Ascending aorta (tissue), 2 donors: ENCODE measurements around the gene PSMD14. TPM values are rescaled to one million over a fixed set of nuclear protein-coding genes. Genes with fewer than 3 reads are reported as not detected.

Experiments used
- DNase-seq, 2 donors: peaks; one replicate each; pipeline ENCODE4 v3.0.0-alpha.2; 2019; ENCODE audit warnings: low spot score in 2 of 2
- H3K27ac ChIP-seq, 2 donors: fragments of 200-600 bp; sonication (generic); one replicate each; pipeline ENCODE4 v1.5.1; 2016 to 2017; ENCODE audit warnings: mild to moderate bottlenecking in 1 of 2
- H3K27me3 ChIP-seq: fragments of 200-600 bp; sonication (generic); one replicate; pipeline ENCODE4 v1.5.1; 2017
- H3K36me3 ChIP-seq, 2 donors: fragments of 200-600 bp; sonication (generic); one replicate each; pipeline ENCODE4 v1.5.1; 2016
- H3K4me1 ChIP-seq, 2 donors: fragments of 200-600 bp; sonication (generic); one replicate each; pipeline ENCODE4 v1.5.1; 2016 to 2017; ENCODE audit warnings: mild to moderate bottlenecking in 1 of 2
- H3K4me3 ChIP-seq, 2 donors: fragments of 200-600 bp; sonication (generic); one replicate each; pipeline ENCODE4 v1.5.1; 2016 to 2017; ENCODE audit warnings: mild to moderate bottlenecking in 1 of 2
- H3K9me3 ChIP-seq, 2 donors: fragments of 200-600 bp; sonication (generic); one replicate each; pipeline ENCODE4 v1.5.1; 2016
- intact Hi-C: fragments of 100-400 bp; cut with DNase I; formaldehyde crosslinking; loops from one replicate; pipeline ENCODE4 v1.15.1; 2023
- total RNA-seq: library from RNA; depleted of rRNA; stranded (reverse); fragments of >200 nt; gene quantifications from one replicate; pipeline ENCODE4 v1.1.0, GENCODE V29; 2016
- TF ChIP-seq, protein P1 (sequence below), 3 experiments: fragments of 200-600 bp in 2 of 3; fragments of 450-650 bp in 1 of 3; sonication (generic) in 2 of 3; IDR thresholded peaks; one replicate each; pipeline ENCODE4 v1.5.1; 2016 to 2019; ENCODE audit warnings: antibody characterized with exemption in 3 of 3, mild to moderate bottlenecking in 1 of 3, moderate library complexity in 1 of 3

PSMD14 gene
- total RNA-seq, 1 donor from 2014 or later, result 238 TPM

DNA sequence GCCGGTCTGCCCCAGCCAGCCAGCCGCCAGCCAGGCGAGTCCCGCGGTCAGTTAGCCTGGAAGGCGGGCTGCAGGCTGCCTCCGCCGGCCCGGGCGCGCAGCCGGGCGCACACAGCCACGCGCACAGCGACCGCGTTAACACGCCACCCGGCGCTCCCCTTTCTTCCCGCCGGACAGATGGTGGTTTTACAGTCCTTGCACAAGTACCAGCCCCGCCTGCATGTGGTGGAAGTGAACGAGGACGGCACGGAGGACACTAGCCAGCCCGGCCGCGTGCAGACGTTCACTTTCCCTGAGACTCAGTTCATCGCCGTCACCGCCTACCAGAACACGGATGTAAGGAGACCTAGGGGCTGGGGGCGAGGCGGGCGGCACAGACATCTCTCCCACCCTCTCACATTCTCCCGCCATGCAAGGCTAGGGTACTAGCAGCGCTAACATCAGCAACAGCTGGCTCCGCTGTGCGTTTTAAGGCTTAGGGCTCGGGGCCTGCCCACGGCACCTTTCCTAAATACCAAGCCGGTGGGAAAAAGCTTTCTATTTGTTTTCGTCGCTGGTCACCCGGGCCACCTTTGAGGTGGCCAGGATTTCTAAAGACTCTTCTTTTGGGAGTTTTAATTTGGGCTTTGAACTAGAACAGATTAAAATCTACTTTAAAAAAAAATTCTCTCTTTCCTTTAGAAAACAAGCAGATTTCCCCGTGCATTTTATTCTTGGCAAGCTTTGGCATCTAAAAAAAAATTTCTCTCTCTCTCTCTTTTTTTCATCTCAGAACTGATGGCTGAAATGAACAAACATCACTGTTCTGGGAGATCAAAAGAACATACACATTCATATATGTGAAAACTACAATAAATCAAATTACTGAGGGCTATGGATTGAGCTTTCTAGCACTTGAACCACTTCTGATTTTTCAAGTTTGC is 110.8 kb downstream of the PSMD14 start:
- Histone ChIP-seq H3K27ac (no peak overlapping the region), H3K4me1 (peaks cover 3 to 31% of the 10 kb centered on the region in 2 donors), H3K36me3 (no peaks in the 10 kb centered on the region), H3K27me3 (peaks cover 49% of the 10 kb centered on the region), H3K9me3 (no peaks in the 10 kb centered on the region), H3K4me3 (peak overlapping the region; percentile 3 to 37)
- intact Hi-C loops, result no loop called here
- TF ChIP-seq, protein P1, sequence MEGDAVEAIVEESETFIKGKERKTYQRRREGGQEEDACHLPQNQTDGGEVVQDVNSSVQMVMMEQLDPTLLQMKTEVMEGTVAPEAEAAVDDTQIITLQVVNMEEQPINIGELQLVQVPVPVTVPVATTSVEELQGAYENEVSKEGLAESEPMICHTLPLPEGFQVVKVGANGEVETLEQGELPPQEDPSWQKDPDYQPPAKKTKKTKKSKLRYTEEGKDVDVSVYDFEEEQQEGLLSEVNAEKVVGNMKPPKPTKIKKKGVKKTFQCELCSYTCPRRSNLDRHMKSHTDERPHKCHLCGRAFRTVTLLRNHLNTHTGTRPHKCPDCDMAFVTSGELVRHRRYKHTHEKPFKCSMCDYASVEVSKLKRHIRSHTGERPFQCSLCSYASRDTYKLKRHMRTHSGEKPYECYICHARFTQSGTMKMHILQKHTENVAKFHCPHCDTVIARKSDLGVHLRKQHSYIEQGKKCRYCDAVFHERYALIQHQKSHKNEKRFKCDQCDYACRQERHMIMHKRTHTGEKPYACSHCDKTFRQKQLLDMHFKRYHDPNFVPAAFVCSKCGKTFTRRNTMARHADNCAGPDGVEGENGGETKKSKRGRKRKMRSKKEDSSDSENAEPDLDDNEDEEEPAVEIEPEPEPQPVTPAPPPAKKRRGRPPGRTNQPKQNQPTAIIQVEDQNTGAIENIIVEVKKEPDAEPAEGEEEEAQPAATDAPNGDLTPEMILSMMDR (IDR thresholded peaks at IDR 0.05), result no peak
- DNase-seq, result no peak

DNA sequence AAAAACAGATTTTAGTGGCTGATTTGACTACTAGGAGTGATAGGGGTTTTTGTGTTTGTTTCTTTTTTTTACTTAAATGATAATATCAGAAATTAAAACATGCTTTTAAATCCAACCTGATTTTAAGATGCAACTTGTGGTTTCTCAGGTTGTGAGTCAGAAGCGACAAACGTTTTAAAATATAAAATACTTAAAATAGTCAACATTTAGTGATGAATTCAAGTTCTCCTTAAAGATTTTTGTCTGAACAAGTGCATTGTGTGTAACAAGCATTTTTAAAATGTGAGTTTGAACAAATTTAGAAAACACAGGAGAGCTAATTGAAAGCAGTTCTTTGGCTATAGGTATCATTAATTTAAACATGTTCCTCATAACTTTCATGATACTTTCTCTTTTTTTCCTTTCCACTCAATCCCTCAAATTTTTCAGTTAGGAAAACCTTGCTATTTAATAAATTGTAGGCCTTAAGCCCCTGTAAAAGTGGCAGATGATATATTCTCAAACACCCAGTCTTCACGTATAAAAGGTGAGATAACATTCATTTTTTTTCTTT is 111.5 kb downstream of the PSMD14 start:
- H3K27ac ChIP-seq, result no peak overlapping the region
- H3K4me1 ChIP-seq, result peaks cover 3 to 31% of the 10 kb centered on the region in 2 donors
- H3K36me3 ChIP-seq, result no peaks in the 10 kb centered on the region
- no peaks in the 10 kb centered on the region for H3K9me3 ChIP-seq
- no peak for DNase-seq
- peaks cover 49% of the 10 kb centered on the region for H3K27me3 ChIP-seq
- TF ChIP-seq, protein P1 (IDR thresholded peaks at IDR 0.05), result no peak
- intact Hi-C loops, result no loop called here
- no peak overlapping the region for H3K4me3 ChIP-seq

DNA sequence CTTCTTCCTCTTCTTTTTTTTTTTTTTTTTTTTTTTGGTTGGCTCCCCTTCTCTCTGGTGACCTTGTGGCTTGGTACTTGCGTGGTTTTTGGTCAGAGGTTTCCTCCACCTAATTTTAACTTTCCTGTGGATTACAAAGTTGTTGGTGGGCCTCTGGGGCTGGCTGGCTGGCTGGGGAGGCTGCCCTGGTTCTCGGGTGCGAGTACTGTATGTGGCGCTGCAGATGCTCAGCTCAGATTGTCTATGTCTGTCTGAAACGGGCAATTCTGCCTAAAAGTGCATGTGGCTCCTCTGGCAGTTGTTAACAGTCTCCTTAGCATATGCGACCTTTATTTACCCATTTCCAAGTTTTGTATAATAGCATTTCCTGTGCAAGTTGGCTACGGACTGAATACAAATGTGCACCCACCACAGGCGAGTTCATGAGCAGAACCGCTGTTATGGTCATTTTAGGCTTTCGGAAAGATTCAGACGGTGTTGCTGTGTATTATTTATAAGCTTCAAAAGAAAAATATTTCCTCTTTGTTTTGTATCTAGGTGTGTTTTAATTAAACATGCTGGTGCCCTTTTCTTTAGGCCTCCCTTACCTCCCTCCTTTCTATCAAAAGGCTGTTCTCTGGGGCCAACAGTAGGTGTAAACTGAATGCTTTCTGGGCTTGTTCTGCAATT is 112.3 kb downstream of the PSMD14 start:
- Histone ChIP-seq H3K27ac (no peak overlapping the region), H3K9me3 (no peaks in the 10 kb centered on the region), H3K27me3 (peaks cover 48% of the 10 kb centered on the region), H3K4me1 (peaks cover 3 to 23% of the 10 kb centered on the region in 2 donors), H3K36me3 (no peaks in the 10 kb centered on the region), H3K4me3 (no peak overlapping the region)
- no peak for DNase-seq
- TF ChIP-seq, protein P1 (IDR thresholded peaks at IDR 0.05), result no peak
- intact Hi-C loops, result no loop called here

DNA sequence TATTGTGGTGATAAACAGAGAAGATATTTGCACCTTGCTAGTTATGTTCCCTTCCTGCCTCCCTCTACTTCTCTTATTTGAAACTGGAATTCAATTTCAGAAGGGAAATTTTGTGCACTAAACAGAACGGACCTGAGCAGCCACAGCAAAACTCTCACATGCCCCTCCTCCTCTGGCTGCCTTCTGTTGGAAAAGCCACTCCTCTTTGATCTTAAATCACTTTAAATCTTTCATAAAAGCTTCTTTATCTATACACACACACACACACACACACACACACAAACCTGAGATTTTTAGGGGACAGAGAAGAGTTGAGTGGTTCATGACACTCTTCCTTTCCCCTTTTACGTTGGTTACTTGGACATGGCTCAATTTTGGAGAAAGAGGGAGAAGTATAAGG is 113.5 kb downstream of the PSMD14 start:
- H3K9me3 ChIP-seq, result no peaks in the 10 kb centered on the region
- TF ChIP-seq, protein P1 (IDR thresholded peaks at IDR 0.05), result no peak
- H3K4me1 ChIP-seq, result peaks cover 3 to 16% of the 10 kb centered on the region in 2 donors
- H3K27ac ChIP-seq, result no peak overlapping the region
- DNase-seq, result no peak
- peaks cover 49% of the 10 kb centered on the region for H3K27me3 ChIP-seq
- intact Hi-C loops, result no loop called here
- H3K36me3 ChIP-seq, result no peaks in the 10 kb centered on the region
- H3K4me3 ChIP-seq, result no peak overlapping the region

DNA sequence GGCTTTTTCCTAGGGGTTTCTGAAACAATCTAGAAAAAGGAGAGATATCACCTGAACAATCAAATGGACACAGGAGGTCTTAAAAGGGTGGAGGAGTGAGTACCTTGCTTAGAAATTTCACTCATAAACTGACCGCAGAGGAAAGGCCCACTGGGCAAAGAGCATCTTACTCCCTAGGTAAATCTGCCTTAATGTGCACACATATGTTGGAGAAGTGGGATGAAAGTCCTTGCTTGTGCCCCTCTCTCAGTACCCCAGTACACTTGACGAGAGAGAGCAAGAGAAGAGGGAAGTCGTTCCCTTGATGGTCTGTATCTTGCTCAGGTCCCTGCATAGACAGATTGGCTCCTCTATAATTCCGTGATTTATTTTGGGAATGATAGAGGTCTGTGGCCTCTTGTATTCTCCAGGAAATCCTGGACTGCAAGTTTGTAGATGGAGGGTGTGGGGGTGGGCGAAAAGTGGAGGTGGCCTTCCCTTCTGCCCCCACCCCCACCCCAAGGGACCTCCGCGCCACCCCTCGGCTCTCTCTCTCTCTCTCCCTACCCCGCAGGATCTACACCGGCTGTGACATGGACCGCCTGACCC is 114.7 kb downstream of the PSMD14 start:
- no peaks in the 10 kb centered on the region for H3K9me3 ChIP-seq
- H3K27me3 ChIP-seq, result peaks cover 53% of the 10 kb centered on the region
- peak overlapping the region in 1 of 2 donors; percentile 46 for H3K4me3 ChIP-seq
- H3K36me3 ChIP-seq, result no peaks in the 10 kb centered on the region
- TF ChIP-seq, protein P1 (IDR thresholded peaks at IDR 0.05), result no peak
- peaks cover 3 to 9% of the 10 kb centered on the region in 2 donors for H3K4me1 ChIP-seq
- no peak overlapping the region for H3K27ac ChIP-seq
- DNase-seq, result no peak
- intact Hi-C loops, result no loop called here
